ENCODE measurements around the gene RAB32.

DNA sequence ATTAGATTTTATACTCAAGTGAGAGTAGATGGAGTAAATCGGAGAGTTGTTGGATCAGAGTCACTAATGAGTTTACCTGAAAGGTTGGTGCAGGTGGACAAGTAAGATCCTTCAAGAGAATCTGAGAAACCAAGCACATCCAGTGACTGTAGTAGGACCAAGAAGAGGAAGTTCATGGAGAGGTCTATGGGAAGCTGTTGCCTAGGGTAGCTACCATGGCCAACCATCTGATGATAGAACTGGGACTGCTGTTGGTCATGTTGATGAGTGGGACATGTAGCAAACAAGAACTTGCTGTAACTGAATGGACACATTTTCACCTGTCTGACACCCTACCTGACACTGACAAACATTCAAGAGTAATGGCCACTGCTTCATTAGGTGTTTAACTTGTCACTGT, 43.8 kb downstream of the RAB32 start:
- TF ChIP-seq POLR2AphosphoS5 (IDR thresholded peaks at IDR 0.05; ENCODE audit: low read depth, low read length) (no peak), TAF1 (IDR thresholded peaks at IDR 0.05; ENCODE audit: borderline replicate concordance, insufficient read depth, low read length) (no peak), SIN3A (IDR thresholded peaks at IDR 0.05; ENCODE audit: borderline replicate concordance, insufficient read depth, low read length) (no peak), FOXP2 (optimal IDR thresholded peaks at IDR 0.05; ENCODE audit: borderline replicate concordance, extremely low read depth, extremely low read length, insufficient read depth) (no peak)
- TF ChIP-seq, protein P1, sequence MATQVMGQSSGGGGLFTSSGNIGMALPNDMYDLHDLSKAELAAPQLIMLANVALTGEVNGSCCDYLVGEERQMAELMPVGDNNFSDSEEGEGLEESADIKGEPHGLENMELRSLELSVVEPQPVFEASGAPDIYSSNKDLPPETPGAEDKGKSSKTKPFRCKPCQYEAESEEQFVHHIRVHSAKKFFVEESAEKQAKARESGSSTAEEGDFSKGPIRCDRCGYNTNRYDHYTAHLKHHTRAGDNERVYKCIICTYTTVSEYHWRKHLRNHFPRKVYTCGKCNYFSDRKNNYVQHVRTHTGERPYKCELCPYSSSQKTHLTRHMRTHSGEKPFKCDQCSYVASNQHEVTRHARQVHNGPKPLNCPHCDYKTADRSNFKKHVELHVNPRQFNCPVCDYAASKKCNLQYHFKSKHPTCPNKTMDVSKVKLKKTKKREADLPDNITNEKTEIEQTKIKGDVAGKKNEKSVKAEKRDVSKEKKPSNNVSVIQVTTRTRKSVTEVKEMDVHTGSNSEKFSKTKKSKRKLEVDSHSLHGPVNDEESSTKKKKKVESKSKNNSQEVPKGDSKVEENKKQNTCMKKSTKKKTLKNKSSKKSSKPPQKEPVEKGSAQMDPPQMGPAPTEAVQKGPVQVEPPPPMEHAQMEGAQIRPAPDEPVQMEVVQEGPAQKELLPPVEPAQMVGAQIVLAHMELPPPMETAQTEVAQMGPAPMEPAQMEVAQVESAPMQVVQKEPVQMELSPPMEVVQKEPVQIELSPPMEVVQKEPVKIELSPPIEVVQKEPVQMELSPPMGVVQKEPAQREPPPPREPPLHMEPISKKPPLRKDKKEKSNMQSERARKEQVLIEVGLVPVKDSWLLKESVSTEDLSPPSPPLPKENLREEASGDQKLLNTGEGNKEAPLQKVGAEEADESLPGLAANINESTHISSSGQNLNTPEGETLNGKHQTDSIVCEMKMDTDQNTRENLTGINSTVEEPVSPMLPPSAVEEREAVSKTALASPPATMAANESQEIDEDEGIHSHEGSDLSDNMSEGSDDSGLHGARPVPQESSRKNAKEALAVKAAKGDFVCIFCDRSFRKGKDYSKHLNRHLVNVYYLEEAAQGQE (IDR thresholded peaks at IDR 0.05; ENCODE audit: insufficient read depth in 1 of 2, low read depth in 2 of 2, low read length in 2 of 2) = no peak

All from PFSK-1 (cell line).